Lower lobe of right lung (tissue), 2 donors: ENCODE measurements around the gene PLEKHF1. TPM values are rescaled to one million over a fixed set of nuclear protein-coding genes. Genes with fewer than 3 reads are reported as not detected.

Experiments
- ATAC-seq, 2 donors: fragments of 200-7000 bp; cut with Tn5 transposase; one replicate each; pipeline ENCODE4 v1.9.1; 2020 to 2022; ENCODE audit warnings: mild to moderate bottlenecking in 2 of 2, moderate library complexity in 2 of 2
- DNase-seq: peaks from one replicate; pipeline ENCODE4 v3.0.0-alpha.2; 2020
- H3K27ac ChIP-seq: fragments of 200-600 bp; one replicate; pipeline ENCODE4 v1.8.0; 2022
- H3K27me3 ChIP-seq: fragments of 200-600 bp; one replicate; pipeline ENCODE4 v1.8.0; 2022; ENCODE audit warnings: low read depth
- H3K36me3 ChIP-seq: fragments of 200-600 bp; one replicate; pipeline ENCODE4 v1.8.0; 2022; ENCODE audit warnings: mild to moderate bottlenecking
- H3K4me1 ChIP-seq: fragments of 200-600 bp; one replicate; pipeline ENCODE4 v1.8.0; 2022
- H3K4me3 ChIP-seq: fragments of 200-600 bp; one replicate; pipeline ENCODE4 v1.8.0; 2022; ENCODE audit warnings: mild to moderate bottlenecking
- H3K9me3 ChIP-seq: fragments of 200-600 bp; one replicate; pipeline ENCODE4 v1.8.0; 2022
- intact Hi-C: fragments of 100-400 bp; cut with DNase I; formaldehyde crosslinking; loops from one replicate; pipeline ENCODE4 v1.11.0; 2022
- total RNA-seq: library from RNA; stranded (reverse); fragmentation: NEBNext Ultra II Directional; extraction: Animal tissue kit (Norgen Biotek cat#: 25700); gene quantifications from one replicate; pipeline ENCODE4 v1.2.1, GENCODE V29; 2021
- TF ChIP-seq, protein P1 (sequence below): fragments of 200-600 bp; IDR thresholded peaks from one replicate; pipeline ENCODE4 v1.8.0; 2022; ENCODE audit warnings: antibody characterized with exemption, mild to moderate bottlenecking
- donor health status: DM: no; HTN: yes; CAD: no; lungs with severe emphysema.

Gene PLEKHF1
- total RNA-seq, 1 donor from 2014 or later = 15.5 TPM

DNA sequence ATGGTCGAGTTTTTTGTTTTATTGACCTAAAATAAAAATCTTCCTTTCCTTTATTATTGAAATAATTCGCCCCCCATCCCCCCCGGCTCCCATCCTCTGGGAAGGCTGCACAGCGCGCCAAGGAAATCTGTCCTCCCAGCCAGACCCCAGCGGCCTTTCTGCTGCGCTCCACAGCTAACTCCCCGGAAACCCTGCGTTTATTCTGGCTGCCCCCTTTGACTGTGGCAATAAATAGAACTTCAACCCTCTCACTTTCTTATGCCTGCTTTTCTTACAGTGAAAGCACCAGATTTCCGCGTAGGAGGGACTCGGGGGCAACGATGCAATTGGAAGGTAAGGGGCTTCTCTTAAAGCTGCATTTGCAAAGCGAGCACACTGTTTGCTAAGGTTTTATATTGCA lies 59.5 kb downstream of the PLEKHF1 start:
- H3K9me3 ChIP-seq = no peaks in the 10 kb centered on the region
- no peak overlapping the region for H3K4me3 ChIP-seq
- H3K27me3 ChIP-seq = peaks cover 56% of the 10 kb centered on the region
- no peak overlapping the region for H3K27ac ChIP-seq
- ATAC-seq (no peak), DNase-seq (no peak)
- H3K36me3 ChIP-seq = no peaks in the 10 kb centered on the region
- intact Hi-C loops = no loop called here
- peaks cover 12% of the 10 kb centered on the region for H3K4me1 ChIP-seq
- TF ChIP-seq, protein P1, sequence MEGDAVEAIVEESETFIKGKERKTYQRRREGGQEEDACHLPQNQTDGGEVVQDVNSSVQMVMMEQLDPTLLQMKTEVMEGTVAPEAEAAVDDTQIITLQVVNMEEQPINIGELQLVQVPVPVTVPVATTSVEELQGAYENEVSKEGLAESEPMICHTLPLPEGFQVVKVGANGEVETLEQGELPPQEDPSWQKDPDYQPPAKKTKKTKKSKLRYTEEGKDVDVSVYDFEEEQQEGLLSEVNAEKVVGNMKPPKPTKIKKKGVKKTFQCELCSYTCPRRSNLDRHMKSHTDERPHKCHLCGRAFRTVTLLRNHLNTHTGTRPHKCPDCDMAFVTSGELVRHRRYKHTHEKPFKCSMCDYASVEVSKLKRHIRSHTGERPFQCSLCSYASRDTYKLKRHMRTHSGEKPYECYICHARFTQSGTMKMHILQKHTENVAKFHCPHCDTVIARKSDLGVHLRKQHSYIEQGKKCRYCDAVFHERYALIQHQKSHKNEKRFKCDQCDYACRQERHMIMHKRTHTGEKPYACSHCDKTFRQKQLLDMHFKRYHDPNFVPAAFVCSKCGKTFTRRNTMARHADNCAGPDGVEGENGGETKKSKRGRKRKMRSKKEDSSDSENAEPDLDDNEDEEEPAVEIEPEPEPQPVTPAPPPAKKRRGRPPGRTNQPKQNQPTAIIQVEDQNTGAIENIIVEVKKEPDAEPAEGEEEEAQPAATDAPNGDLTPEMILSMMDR = no peak

Other genes starting within 250 kb of the PLEKHF1 start
- not detected for gene VSTM2B, start 139.5 kb upstream of the PLEKHF1 start, total RNA-seq
- 44.4 TPM for gene POP4, start 59.2 kb upstream of the PLEKHF1 start, total RNA-seq
- gene C19orf12, start 49.8 kb downstream of the PLEKHF1 start, total RNA-seq = 19.2 TPM
- gene CCNE1, start 146.5 kb downstream of the PLEKHF1 start, total RNA-seq = 1.0 TPM